Measurements from ENCODE around the gene PIK3C2G. TPM values are rescaled to one million over a fixed set of nuclear protein-coding genes. Genes with fewer than 3 reads are reported as not detected.

PIK3C2G gene
- total RNA-seq, 1 experiment from 2014 or later = not detected

DNA sequence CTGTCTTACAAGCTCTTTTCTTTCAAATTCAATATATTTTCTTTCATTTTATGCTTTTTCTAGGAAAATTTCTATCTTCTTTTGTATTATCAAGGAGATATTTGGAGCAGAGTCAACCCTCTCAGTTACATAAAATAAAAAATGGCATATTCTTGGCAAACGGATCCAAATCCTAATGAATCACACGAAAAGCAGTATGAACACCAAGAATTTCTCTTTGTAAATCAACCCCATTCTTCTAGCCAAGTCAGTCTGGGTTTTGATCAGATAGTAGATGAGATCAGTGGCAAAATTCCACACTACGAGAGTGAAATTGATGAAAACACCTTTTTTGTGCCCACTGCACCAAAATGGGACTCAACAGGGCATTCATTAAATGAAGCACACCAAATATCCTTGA lies 20.6 kb downstream of the PIK3C2G start:
- H3K4me1 ChIP-seq (ENCODE audit: low read length) = no peaks in the 10 kb centered on the region
- no peak overlapping the region for H3K4me3 ChIP-seq (ENCODE audit: low read length)
- H3K9me3 ChIP-seq (ENCODE audit: low read length) = peaks cover 6% of the 10 kb centered on the region; the same call in 1 of the 2 replicates
- no peaks in the 10 kb centered on the region for H4K20me1 ChIP-seq (ENCODE audit: insufficient read depth, low read depth, low read length)
- no peaks in the 10 kb centered on the region for H3K36me3 ChIP-seq (ENCODE audit: insufficient read depth, low read length)
- no peaks in the 10 kb centered on the region for H3K79me2 ChIP-seq (ENCODE audit: low read length)
- no peaks in the 10 kb centered on the region for H3K27me3 ChIP-seq (ENCODE audit: low read length)
- H3K9me2 ChIP-seq (replicated peaks; ENCODE audit: insufficient read depth, low read length) = no peaks in the 10 kb centered on the region
- no peak overlapping the region for H3K27ac ChIP-seq (ENCODE audit: low read length)
- H3K9ac ChIP-seq (ENCODE audit: low read length) = no peak overlapping the region
- no peak overlapping the region for H2AFZ ChIP-seq (ENCODE audit: low read length)
- no peak for DNase-seq
- no peak overlapping the region for H3K4me2 ChIP-seq (ENCODE audit: low read depth, low read length, poor library complexity, severe bottlenecking)

DNA sequence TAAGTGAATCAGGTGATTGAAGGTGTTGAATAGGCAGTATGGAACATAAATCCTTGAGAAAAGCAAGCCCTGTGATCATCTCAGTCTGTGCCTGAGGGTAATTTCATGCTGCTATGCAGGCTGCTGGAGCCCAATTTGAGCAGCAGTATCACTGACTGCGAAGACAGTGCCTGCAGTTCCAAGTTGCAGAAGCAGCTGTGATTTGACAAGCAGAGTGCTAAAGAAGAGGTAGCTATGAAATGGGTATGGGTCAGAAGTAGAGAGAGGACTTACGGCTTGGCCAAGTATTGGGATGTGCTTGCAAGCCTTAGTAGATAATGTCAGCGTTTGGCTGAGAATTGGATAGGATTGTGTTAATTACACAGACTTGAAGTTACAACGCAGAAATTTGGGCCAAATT lies 22.5 kb downstream of the PIK3C2G start:
- DNase-seq = no peak
- Histone ChIP-seq H3K4me1 (ENCODE audit: low read length) (no peaks in the 10 kb centered on the region), H4K20me1 (ENCODE audit: insufficient read depth, low read depth, low read length) (no peaks in the 10 kb centered on the region), H3K27me3 (ENCODE audit: low read length) (no peaks in the 10 kb centered on the region), H3K4me3 (ENCODE audit: low read length) (no peak overlapping the region), H3K4me2 (ENCODE audit: low read depth, low read length, poor library complexity, severe bottlenecking) (no peak overlapping the region), H2AFZ (ENCODE audit: low read length) (no peak overlapping the region), H3K27ac (ENCODE audit: low read length) (no peak overlapping the region), H3K9me3 (ENCODE audit: low read length) (peaks cover 6% of the 10 kb centered on the region; the same call in 1 of the 2 replicates), H3K79me2 (ENCODE audit: low read length) (no peaks in the 10 kb centered on the region), H3K9ac (ENCODE audit: low read length) (no peak overlapping the region), H3K9me2 (replicated peaks; ENCODE audit: insufficient read depth, low read length) (no peaks in the 10 kb centered on the region), H3K36me3 (ENCODE audit: insufficient read depth, low read length) (no peaks in the 10 kb centered on the region)

DNA sequence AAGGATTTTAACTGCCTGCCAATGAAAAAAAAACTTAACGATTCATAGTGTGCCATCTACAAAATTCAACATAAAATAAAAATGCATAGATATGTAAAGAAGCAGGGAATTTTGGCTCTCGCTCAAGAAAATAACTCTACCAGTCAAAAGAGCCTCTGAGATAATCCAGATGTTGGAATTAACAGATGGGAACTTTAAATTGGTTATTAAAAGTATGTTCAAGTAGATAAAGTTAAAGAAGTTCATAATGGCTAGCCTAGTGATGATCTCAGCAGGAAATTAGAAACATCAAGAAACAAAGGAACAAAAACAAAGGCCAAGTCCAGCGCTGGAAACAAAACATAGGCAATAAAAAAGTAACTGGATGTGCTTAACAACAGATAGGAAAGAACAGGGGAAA lies 23.1 kb downstream of the PIK3C2G start:
- Histone ChIP-seq H2AFZ (ENCODE audit: low read length) (no peak overlapping the region), H3K9ac (ENCODE audit: low read length) (no peak overlapping the region), H3K27me3 (ENCODE audit: low read length) (no peaks in the 10 kb centered on the region)

DNA sequence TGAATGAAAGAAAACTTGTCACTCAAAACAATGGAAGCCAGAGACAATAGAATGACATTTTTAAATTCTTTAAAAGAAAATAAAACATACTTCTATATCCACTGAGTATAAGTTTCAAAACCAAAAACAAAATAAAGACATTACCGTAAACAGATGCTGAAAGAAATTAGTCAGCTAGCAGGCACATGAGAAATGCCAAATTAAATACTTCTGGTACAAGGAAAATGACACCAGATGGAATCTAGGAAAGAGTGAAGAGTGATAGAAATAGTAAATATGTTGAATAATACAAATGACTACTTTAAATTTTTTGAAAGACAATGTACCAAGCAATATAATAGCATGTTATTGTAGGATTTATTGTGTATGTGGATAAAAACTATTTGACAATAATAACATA lies 23.8 kb downstream of the PIK3C2G start:
- Histone ChIP-seq H4K20me1 (ENCODE audit: insufficient read depth, low read depth, low read length) (no peaks in the 10 kb centered on the region), H3K9me3 (ENCODE audit: low read length) (peaks cover 6% of the 10 kb centered on the region; the same call in 1 of the 2 replicates)

More for the DNA sequence above, 23.1 kb downstream of the PIK3C2G start:
- no peak overlapping the region for H3K4me3 ChIP-seq (ENCODE audit: low read length)
- no peaks in the 10 kb centered on the region for H3K4me1 ChIP-seq (ENCODE audit: low read length)
- peaks cover 6% of the 10 kb centered on the region; the same call in 1 of the 2 replicates for H3K9me3 ChIP-seq (ENCODE audit: low read length)
- H3K36me3 ChIP-seq (ENCODE audit: insufficient read depth, low read length) = no peaks in the 10 kb centered on the region
- no peaks in the 10 kb centered on the region for H4K20me1 ChIP-seq (ENCODE audit: insufficient read depth, low read depth, low read length)
- no peak overlapping the region for H3K27ac ChIP-seq (ENCODE audit: low read length)
- no peaks in the 10 kb centered on the region for H3K79me2 ChIP-seq (ENCODE audit: low read length)
- no peak for DNase-seq
- no peak overlapping the region for H3K4me2 ChIP-seq (ENCODE audit: low read depth, low read length, poor library complexity, severe bottlenecking)
- H3K9me2 ChIP-seq (replicated peaks; ENCODE audit: insufficient read depth, low read length) = no peaks in the 10 kb centered on the region

DNA sequence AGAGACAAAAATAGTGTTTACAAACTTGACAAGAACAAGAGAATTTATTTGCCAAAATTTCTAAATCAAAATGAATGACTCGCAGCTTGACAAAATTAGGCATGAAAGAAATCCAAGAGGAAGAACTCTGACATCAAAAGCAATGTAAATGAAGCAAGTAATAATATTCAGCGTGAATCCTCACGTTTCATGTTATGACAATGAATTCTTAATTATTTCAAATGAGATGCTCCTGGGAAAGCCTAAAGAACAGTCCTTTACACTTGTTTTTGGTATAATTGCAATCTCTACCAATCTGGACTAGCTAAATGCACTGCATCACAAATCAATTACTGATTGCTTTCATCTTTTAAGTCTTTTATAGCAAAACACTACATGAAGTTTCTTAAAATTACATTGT lies 29.1 kb downstream of the PIK3C2G start:
- Histone ChIP-seq H3K4me1 (ENCODE audit: low read length) (no peaks in the 10 kb centered on the region), H3K9me3 (ENCODE audit: low read length) (no peaks in the 10 kb centered on the region; the same call in 1 of the 2 replicates), H3K27me3 (ENCODE audit: low read length) (no peaks in the 10 kb centered on the region), H3K4me2 (ENCODE audit: low read depth, low read length, poor library complexity, severe bottlenecking) (no peak overlapping the region), H3K27ac (ENCODE audit: low read length) (no peak overlapping the region), H3K9me2 (replicated peaks; ENCODE audit: insufficient read depth, low read length) (no peaks in the 10 kb centered on the region), H3K9ac (ENCODE audit: low read length) (no peak overlapping the region), H3K79me2 (ENCODE audit: low read length) (no peaks in the 10 kb centered on the region), H2AFZ (ENCODE audit: low read length) (no peak overlapping the region), H3K4me3 (ENCODE audit: low read length) (no peak overlapping the region), H3K36me3 (ENCODE audit: insufficient read depth, low read length) (no peaks in the 10 kb centered on the region), H4K20me1 (ENCODE audit: insufficient read depth, low read depth, low read length) (no peaks in the 10 kb centered on the region)
- no peak for DNase-seq

More for the DNA sequence above, 23.8 kb downstream of the PIK3C2G start:
- Histone ChIP-seq H3K36me3 (ENCODE audit: insufficient read depth, low read length) (no peaks in the 10 kb centered on the region), H3K27me3 (ENCODE audit: low read length) (no peaks in the 10 kb centered on the region), H3K4me1 (ENCODE audit: low read length) (no peaks in the 10 kb centered on the region), H3K9ac (ENCODE audit: low read length) (no peak overlapping the region), H3K27ac (ENCODE audit: low read length) (no peak overlapping the region), H3K4me3 (ENCODE audit: low read length) (no peak overlapping the region), H3K9me2 (replicated peaks; ENCODE audit: insufficient read depth, low read length) (no peaks in the 10 kb centered on the region), H3K79me2 (ENCODE audit: low read length) (no peaks in the 10 kb centered on the region), H3K4me2 (ENCODE audit: low read depth, low read length, poor library complexity, severe bottlenecking) (no peak overlapping the region), H2AFZ (ENCODE audit: low read length) (no peak overlapping the region)
- DNase-seq = no peak

DNA sequence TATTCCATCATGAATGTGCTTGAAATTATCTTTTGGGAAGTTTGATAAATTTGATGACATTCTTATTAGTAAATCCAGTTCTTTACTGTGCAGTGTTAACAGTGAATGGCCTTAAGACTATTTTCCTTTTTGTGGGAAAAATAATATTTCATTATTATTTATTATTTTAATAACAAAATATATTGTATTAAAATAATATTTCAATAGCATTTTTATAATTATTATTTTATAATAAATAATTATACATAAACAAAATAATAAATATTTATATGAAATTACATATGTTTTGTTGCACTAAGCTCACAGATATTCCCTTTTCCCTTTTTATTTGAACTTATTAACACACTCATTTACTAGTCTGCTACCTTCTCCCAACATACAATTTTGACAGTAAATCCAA lies 33.6 kb downstream of the PIK3C2G start:
- no peaks in the 10 kb centered on the region for H4K20me1 ChIP-seq (ENCODE audit: insufficient read depth, low read depth, low read length)
- no peak overlapping the region for H3K4me2 ChIP-seq (ENCODE audit: low read depth, low read length, poor library complexity, severe bottlenecking)
- H3K79me2 ChIP-seq (ENCODE audit: low read length) = no peaks in the 10 kb centered on the region
- H3K27ac ChIP-seq (ENCODE audit: low read length) = no peak overlapping the region
- H2AFZ ChIP-seq (ENCODE audit: low read length) = no peak overlapping the region
- H3K9me2 ChIP-seq (replicated peaks; ENCODE audit: insufficient read depth, low read length) = no peaks in the 10 kb centered on the region
- H3K27me3 ChIP-seq (ENCODE audit: low read length) = no peaks in the 10 kb centered on the region
- no peak overlapping the region for H3K4me3 ChIP-seq (ENCODE audit: low read length)
- no peak for DNase-seq
- H3K9ac ChIP-seq (ENCODE audit: low read length) = no peak overlapping the region
- no peaks in the 10 kb centered on the region for H3K4me1 ChIP-seq (ENCODE audit: low read length)
- H3K9me3 ChIP-seq (ENCODE audit: low read length) = peaks cover 3% of the 10 kb centered on the region; the same call in 1 of the 2 replicates
- H3K36me3 ChIP-seq (ENCODE audit: insufficient read depth, low read length) = no peaks in the 10 kb centered on the region

DNA sequence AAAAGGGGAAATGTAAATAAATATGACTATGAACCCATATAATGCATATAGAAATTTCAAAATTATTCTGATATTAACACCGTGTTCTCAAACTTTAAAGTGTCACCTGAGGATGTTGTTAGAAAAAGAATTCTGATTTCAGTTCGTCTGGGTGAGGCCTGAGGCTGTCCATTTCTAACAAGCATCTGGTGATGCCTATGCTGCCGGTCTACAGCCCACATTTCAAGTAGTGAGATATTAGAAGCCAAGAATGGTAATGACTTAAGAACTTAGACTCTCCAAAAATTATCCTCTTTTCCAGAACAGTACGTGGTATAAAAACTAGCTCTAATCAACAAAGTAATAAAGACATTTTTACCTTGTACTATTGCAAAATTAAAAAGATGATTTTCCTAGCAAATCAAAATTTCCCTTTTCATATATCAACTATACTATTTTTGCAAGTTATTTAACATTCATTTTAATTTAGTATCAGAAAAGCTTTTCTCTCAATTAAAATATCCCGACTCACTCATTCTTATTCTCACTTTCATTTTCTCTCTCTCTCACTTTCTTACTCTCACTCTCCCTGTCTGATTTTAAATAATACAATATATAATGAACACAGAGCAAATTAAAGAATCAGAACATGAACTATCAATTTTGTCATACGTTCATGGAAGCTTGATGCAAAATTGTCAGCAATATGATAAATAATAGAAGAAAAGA lies 35.0 kb downstream of the PIK3C2G start:
- DNase-seq = no peak
- peak overlapping the region; percentile 34 for H3K4me2 ChIP-seq (ENCODE audit: low read depth, low read length, poor library complexity, severe bottlenecking)
- H3K9me3 ChIP-seq (ENCODE audit: low read length) = peaks cover 11% of the 10 kb centered on the region; the same call in 1 of the 2 replicates
- H3K27ac ChIP-seq (ENCODE audit: low read length) = no peak overlapping the region
- H3K79me2 ChIP-seq (ENCODE audit: low read length) = no peaks in the 10 kb centered on the region
- peak overlapping the region; percentile 40; the same call in 1 of the 2 replicates for H3K4me3 ChIP-seq (ENCODE audit: low read length)
- H3K27me3 ChIP-seq (ENCODE audit: low read length) = no peaks in the 10 kb centered on the region
- H2AFZ ChIP-seq (ENCODE audit: low read length) = no peak overlapping the region
- no peak overlapping the region for H3K9ac ChIP-seq (ENCODE audit: low read length)
- no peaks in the 10 kb centered on the region for H3K9me2 ChIP-seq (replicated peaks; ENCODE audit: insufficient read depth, low read length)
- H3K36me3 ChIP-seq (ENCODE audit: insufficient read depth, low read length) = no peaks in the 10 kb centered on the region
- H4K20me1 ChIP-seq (ENCODE audit: insufficient read depth, low read depth, low read length) = no peaks in the 10 kb centered on the region
- H3K4me1 ChIP-seq (ENCODE audit: low read length) = no peaks in the 10 kb centered on the region

DNA sequence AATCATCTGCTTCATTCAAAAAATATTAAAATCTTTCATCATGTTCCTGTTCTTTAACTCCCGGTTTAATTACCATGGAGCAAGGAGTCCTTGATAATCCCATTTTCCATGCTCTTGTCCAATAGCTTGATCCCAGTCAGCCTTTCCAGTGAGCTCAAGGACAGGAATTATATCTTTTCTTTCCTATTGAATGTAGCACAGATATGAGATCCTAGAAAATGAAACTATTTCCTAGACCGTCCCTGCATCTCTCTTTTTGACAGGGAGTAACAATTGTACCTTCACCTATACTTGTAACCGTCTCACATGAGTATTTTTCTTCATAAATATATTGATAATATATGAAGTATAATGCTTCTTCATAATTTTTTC lies 35.6 kb downstream of the PIK3C2G start:
- Histone ChIP-seq H4K20me1 (ENCODE audit: insufficient read depth, low read depth, low read length) (no peaks in the 10 kb centered on the region), H3K9ac (ENCODE audit: low read length) (no peak overlapping the region), H3K4me2 (ENCODE audit: low read depth, low read length, poor library complexity, severe bottlenecking) (peak overlapping the region; percentile 34), H3K27ac (ENCODE audit: low read length) (no peak overlapping the region), H2AFZ (ENCODE audit: low read length) (no peak overlapping the region), H3K4me1 (ENCODE audit: low read length) (no peaks in the 10 kb centered on the region), H3K79me2 (ENCODE audit: low read length) (no peaks in the 10 kb centered on the region), H3K36me3 (ENCODE audit: insufficient read depth, low read length) (no peaks in the 10 kb centered on the region), H3K4me3 (ENCODE audit: low read length) (peak overlapping the region; percentile 40; the same call in 1 of the 2 replicates), H3K9me3 (ENCODE audit: low read length) (peaks cover 13% of the 10 kb centered on the region), H3K27me3 (ENCODE audit: low read length) (no peaks in the 10 kb centered on the region), H3K9me2 (replicated peaks; ENCODE audit: insufficient read depth, low read length) (no peaks in the 10 kb centered on the region)
- DNase-seq = no peak

All from Karpas-422 (cell line).